ENCODE data around the gene FAM234B. TPM values are rescaled to one million over a fixed set of nuclear protein-coding genes. Genes with fewer than 3 reads are reported as not detected.

The FAM234B gene
- total RNA-seq, 3 donors from 2014 or later (not counting 1 experiment from before 2014, with no cell fraction given): 5.5 to 8.7 (median 6.6) TPM

DNA sequence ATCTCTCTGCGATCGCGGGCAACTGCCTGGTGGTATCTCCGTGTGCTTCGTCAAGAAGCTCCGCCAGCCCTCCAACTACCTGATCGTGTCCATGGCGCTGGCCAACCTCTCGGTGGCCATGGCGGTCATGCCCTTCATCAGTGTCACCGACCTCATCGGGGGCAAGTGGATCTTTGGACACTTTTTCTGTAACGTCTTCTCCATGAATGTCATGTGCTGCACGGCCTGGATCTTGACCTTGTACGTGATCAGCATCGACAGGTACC is 42.5 kb upstream of the FAM234B start:
- Mint-ChIP-seq H3K4me3 (peak overlapping the region; percentile 87), H3K9me3 (no peaks in the 10 kb centered on the region), H3K27ac (peak overlapping the region; percentile 57 to 89), H3K36me3 (no peaks in the 10 kb centered on the region), H3K4me1 (peaks cover 24 to 46% of the 10 kb centered on the region in 2 donors), H3K27me3 (ENCODE audit: low read depth in 2 of 2) (peaks cover 0 to 7% of the 10 kb centered on the region in 2 donors)
- peaks cover 2% of the 10 kb centered on the region for H3K27me3 ChIP-seq (ENCODE audit: control insufficient read depth, insufficient read depth, low read length)
- WGBS (ENCODE audit: insufficient coverage): 48% methylated on average over 16 of the region's 16 CpGs
- TF ChIP-seq, protein P1, sequence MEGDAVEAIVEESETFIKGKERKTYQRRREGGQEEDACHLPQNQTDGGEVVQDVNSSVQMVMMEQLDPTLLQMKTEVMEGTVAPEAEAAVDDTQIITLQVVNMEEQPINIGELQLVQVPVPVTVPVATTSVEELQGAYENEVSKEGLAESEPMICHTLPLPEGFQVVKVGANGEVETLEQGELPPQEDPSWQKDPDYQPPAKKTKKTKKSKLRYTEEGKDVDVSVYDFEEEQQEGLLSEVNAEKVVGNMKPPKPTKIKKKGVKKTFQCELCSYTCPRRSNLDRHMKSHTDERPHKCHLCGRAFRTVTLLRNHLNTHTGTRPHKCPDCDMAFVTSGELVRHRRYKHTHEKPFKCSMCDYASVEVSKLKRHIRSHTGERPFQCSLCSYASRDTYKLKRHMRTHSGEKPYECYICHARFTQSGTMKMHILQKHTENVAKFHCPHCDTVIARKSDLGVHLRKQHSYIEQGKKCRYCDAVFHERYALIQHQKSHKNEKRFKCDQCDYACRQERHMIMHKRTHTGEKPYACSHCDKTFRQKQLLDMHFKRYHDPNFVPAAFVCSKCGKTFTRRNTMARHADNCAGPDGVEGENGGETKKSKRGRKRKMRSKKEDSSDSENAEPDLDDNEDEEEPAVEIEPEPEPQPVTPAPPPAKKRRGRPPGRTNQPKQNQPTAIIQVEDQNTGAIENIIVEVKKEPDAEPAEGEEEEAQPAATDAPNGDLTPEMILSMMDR (IDR thresholded peaks at IDR 0.05): no peak
- no peak for ATAC-seq
- peaks cover 25% of the 10 kb centered on the region for H3K4me1 ChIP-seq (ENCODE audit: control insufficient read depth, insufficient read depth, low read length)
- no peaks in the 10 kb centered on the region for H3K9me3 ChIP-seq (ENCODE audit: control insufficient read depth, insufficient read depth, low read length)
- intact Hi-C loops (cut with micrococcal nuclease): loop anchor here (2.0 to 10.0 kb wide), 2 partner anchors 213 to 647 kb away; partner anchors contain the start of genes BORCS5 and MANSC1
- DNase-seq: no peak
- no peaks in the 10 kb centered on the region for H3K36me3 ChIP-seq (ENCODE audit: control insufficient read depth, insufficient read depth, low read length)
- H3K27ac ChIP-seq (ENCODE audit: low read length): no peak overlapping the region
- H3K4me3 ChIP-seq (ENCODE audit: low read length): peak overlapping the region; percentile 78

DNA sequence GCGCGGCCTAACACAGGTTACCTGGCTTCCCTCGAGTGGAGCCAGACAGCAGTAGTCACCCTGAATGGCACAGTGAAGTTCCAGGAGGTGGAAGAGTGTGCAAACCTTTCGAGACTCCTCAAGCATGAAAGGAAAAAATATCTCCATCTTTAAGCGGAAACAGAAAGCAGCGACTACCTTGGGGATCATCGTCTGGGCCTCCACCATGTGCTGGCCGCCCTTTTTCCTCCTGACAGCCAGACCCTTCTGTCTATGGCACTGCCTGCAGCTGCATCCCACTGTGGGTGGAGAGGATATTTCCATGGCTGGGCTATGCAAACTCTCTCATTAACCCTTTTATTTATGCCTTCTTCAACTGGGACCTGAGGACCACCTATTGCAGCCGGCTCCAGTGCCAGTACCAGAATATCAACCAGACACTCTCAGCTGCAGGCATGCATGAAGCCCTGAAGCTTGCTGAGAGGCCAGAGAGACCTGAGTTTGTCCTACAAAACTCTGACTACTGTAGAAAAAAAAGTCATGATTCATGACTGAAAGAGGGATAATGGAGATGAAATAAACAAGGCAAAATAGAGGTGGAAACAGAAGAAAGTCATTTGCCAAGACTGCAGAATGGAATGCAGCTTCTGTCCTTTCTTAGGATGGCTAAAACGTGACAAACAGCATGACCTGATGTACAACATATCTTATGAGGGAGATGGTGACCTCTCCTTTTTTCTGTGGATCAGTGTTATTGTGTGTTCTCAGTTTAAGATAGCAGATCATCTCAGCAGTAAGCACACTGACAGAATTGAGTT is 41.7 kb upstream of the FAM234B start:
- H3K4me1 Mint-ChIP-seq: peaks cover 24 to 39% of the 10 kb centered on the region in 2 donors
- TF ChIP-seq, protein P1 (IDR thresholded peaks at IDR 0.05): no peak
- H3K27ac Mint-ChIP-seq: peak overlapping the region; percentile 57 to 89
- intact Hi-C loops (cut with micrococcal nuclease): loop anchor here (10.0 kb wide), 1 partner anchor 648 kb away; the partner anchor contains the start of genes BORCS5 and MANSC1
- no peak overlapping the region for H3K4me3 ChIP-seq (ENCODE audit: low read length)
- ATAC-seq: no peak
- whole genome bisulfite sequencing (ENCODE audit: insufficient coverage): 98% methylated on average over 10 of the region's 10 CpGs
- peaks cover 2% of the 10 kb centered on the region for H3K27me3 ChIP-seq (ENCODE audit: control insufficient read depth, insufficient read depth, low read length)
- H3K27ac ChIP-seq (ENCODE audit: low read length): no peak overlapping the region
- H3K4me3 Mint-ChIP-seq: peak overlapping the region; percentile 87
- no peaks in the 10 kb centered on the region for H3K36me3 ChIP-seq (ENCODE audit: control insufficient read depth, insufficient read depth, low read length)
- DNase-seq: no peak
- H3K9me3 ChIP-seq (ENCODE audit: control insufficient read depth, insufficient read depth, low read length): no peaks in the 10 kb centered on the region
- H3K27me3 Mint-ChIP-seq (ENCODE audit: low read depth in 2 of 2): peaks cover 0 to 7% of the 10 kb centered on the region in 2 donors
- H3K36me3 Mint-ChIP-seq: no peaks in the 10 kb centered on the region
- peaks cover 25% of the 10 kb centered on the region for H3K4me1 ChIP-seq (ENCODE audit: control insufficient read depth, insufficient read depth, low read length)
- no peaks in the 10 kb centered on the region for H3K9me3 Mint-ChIP-seq

DNA sequence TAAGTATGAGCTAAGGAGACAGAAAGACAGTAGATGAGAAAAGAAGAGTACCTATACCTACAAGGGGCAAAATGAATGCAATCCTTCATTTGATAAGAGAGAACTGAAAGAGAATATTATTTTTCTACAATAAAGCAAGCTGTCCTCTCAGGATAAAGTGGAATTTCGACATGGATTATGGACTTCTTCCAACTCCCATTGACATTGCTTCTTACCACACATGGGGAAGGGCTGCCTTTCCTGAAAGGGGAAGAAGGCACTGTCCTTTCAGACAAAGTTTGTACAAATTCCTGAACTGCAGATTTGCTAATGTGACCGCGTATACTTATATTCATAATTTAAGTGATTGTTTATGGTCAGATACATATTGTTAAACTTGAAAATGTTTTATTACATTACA is 39.8 kb upstream of the FAM234B start:
- ATAC-seq: no peak
- Histone ChIP-seq H3K4me1 (ENCODE audit: control insufficient read depth, insufficient read depth, low read length) (peaks cover 22% of the 10 kb centered on the region), H3K27me3 (ENCODE audit: control insufficient read depth, insufficient read depth, low read length) (peaks cover 2% of the 10 kb centered on the region), H3K27ac (ENCODE audit: low read length) (no peak overlapping the region), H3K4me3 (ENCODE audit: low read length) (no peak overlapping the region), H3K36me3 (ENCODE audit: control insufficient read depth, insufficient read depth, low read length) (no peaks in the 10 kb centered on the region), H3K9me3 (ENCODE audit: control insufficient read depth, insufficient read depth, low read length) (no peaks in the 10 kb centered on the region)
- Mint-ChIP-seq H3K27ac (no peak overlapping the region), H3K9me3 (no peaks in the 10 kb centered on the region), H3K36me3 (no peaks in the 10 kb centered on the region), H3K27me3 (ENCODE audit: low read depth in 2 of 2) (peaks cover 6 to 7% of the 10 kb centered on the region in 2 donors), H3K4me1 (peaks cover 17 to 25% of the 10 kb centered on the region in 2 donors), H3K4me3 (no peak overlapping the region)
- 60% methylated on average over 1 of the region's 3 CpGs for WGBS (ENCODE audit: insufficient coverage)
- intact Hi-C loops (cut with micrococcal nuclease): loop anchor here (10.0 kb wide), 1 partner anchor 650 kb away; the partner anchor contains the start of genes BORCS5 and MANSC1
- no peak for DNase-seq
- TF ChIP-seq, protein P1 (IDR thresholded peaks at IDR 0.05): no peak
